GM04504 (cell line): Measurements from ENCODE around the gene TMEM117.

Experiments used
- DNase-seq: peaks from one replicate; pipeline ENCODE4 v3.0.0-alpha.2; 2012; ENCODE audit warnings: low read depth

Gene TMEM117

GRCh38 chr12:44379831-44380230 lies 544.0 kb downstream of the TMEM117 start:
- DNase-seq = no peak

GRCh38 chr12:44380861-44381260 lies 545.0 kb downstream of the TMEM117 start:
- DNase-seq = no peak

GRCh38 chr12:44381341-44381740 lies 545.5 kb downstream of the TMEM117 start:
- DNase-seq = no peak

GRCh38 chr12:44384136-44384535 lies 548.3 kb downstream of the TMEM117 start:
- DNase-seq = no peak

- peak; percentile 5 for DNase-seq
Measured at GRCh38 chr12:44385964-44386363, 550.1 kb downstream of the TMEM117 start.

- DNase-seq = no peak
Measured at GRCh38 chr12:44387581-44387980, 551.7 kb downstream of the TMEM117 start.

GRCh38 chr12:44389038-44389437 lies 553.2 kb downstream of the TMEM117 start:
- no peak for DNase-seq

- no peak for DNase-seq
Measured at GRCh38 chr12:44389896-44390295, 554.0 kb downstream of the TMEM117 start.

GRCh38 chr12:44397631-44398030 lies 561.8 kb downstream of the TMEM117 start:
- DNase-seq = no peak

- no peak for DNase-seq
Measured at GRCh38 chr12:44403185-44403584, 567.3 kb downstream of the TMEM117 start.

GRCh38 chr12:44405297-44405696 lies 569.4 kb downstream of the TMEM117 start:
- DNase-seq = no peak

GRCh38 chr12:44422559-44422958 lies 586.7 kb downstream of the TMEM117 start:
- DNase-seq = no peak

- no peak for DNase-seq
Measured at GRCh38 chr12:44428825-44429224, 592.9 kb downstream of the TMEM117 start.

- DNase-seq = no peak
Measured at GRCh38 chr12:44431647-44432343, 595.9 kb downstream of the TMEM117 start.

GRCh38 chr12:44433659-44434058 lies 597.8 kb downstream of the TMEM117 start:
- peak; percentile 1 for DNase-seq

- DNase-seq = no peak
Measured at GRCh38 chr12:44436756-44437155, 600.9 kb downstream of the TMEM117 start.
